Measurements from ENCODE around the gene COL26A1. TPM values are rescaled to one million over a fixed set of nuclear protein-coding genes. Genes with fewer than 3 reads are reported as not detected.
"Not testable (repeated sequence)": the region's sequence is repeated elsewhere in the genome, so short reads cannot be mapped to it uniquely, and the experiment has no call there.

The COL26A1 gene
- total RNA-seq, 1 donor from 2014 or later, result 1.4 TPM

DNA sequence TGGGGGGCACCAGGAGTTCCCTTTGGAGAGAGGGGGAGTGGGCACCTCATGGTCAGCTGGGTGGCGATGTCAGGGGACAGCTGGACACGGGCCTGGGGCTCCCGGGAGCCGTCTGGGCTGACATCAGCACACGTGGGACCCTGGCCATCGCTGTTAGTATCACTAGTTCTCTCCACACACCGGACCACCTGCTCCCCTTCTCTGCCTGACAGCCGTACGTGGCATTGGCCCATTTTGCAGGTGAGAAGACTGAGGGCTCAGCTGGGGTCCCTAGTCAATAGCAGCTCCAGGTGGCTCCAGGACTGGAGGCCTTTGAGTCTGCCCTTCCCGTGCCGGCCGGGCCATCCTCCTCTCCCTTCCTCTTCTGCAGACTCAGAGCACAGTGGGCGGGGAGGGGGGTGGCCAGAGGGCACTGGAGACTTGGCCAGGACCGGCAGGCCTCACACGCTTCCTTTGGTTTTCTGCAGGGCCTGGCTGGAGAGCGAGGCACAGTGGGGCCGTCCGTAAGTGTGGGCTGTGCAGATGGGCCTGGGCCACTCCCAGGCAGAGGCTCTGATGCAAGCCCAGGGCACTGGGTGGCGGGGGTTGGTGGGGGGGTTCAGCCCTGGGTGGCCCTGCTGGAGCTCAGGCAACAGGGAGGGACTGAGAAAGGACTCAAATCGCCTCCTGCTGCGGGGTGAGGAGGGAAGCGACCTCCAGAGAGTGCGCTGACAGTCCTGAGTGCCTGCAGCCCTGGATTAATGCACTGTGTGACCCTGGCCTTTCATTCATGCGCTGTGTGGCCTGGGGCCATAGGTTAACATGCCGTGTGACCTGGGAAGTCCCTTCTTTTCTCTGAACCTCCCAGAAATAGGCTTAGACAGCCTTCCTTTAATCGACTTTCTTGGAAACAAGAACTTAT is 188.2 kb downstream of the COL26A1 start:
- peak; percentile 69 for DNase-seq (ENCODE audit: low spot score)

- DNase-seq (ENCODE audit: low spot score), result no peak
These were observed 190.5 kb downstream of the COL26A1 start for GRCh38 chr7:101553018-101553770.

- no peak for DNase-seq (ENCODE audit: low spot score)
These were observed 191.2 kb downstream of the COL26A1 start for GRCh38 chr7:101553771-101554445.

DNA sequence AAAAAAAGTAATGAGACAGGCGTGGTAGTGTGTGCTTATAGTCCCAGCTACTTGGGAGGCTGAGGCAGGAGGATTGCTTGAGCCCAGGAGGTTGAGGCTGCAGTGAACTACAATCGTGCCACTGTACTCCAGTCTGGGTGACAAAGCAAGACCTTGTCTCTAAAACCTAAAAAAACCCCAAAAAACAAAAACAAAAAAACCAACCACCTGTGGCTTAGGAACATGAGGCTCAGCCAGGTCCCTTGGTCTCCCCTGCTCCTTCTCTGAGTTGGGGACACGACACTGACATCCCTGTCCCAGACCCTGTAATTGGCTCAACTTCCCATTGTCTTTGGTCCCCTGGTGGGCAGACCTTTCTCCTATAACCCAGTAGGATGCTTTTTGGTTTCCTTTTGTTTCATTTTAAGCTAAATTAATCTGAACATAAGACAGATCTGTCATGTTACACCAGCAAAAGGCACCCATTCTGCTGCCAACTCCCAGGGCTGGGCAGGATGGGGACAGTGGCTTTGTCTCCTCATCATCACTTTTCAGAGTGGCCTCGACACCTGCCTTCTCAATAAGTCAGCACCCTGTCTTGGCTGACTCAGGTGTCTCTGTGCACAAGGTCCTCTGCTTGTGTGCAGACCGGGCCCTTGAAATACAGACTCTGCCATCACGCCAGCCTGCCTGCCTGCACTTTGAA is 192.1 kb downstream of the COL26A1 start:
- DNase-seq (ENCODE audit: low spot score), result no peak

DNA sequence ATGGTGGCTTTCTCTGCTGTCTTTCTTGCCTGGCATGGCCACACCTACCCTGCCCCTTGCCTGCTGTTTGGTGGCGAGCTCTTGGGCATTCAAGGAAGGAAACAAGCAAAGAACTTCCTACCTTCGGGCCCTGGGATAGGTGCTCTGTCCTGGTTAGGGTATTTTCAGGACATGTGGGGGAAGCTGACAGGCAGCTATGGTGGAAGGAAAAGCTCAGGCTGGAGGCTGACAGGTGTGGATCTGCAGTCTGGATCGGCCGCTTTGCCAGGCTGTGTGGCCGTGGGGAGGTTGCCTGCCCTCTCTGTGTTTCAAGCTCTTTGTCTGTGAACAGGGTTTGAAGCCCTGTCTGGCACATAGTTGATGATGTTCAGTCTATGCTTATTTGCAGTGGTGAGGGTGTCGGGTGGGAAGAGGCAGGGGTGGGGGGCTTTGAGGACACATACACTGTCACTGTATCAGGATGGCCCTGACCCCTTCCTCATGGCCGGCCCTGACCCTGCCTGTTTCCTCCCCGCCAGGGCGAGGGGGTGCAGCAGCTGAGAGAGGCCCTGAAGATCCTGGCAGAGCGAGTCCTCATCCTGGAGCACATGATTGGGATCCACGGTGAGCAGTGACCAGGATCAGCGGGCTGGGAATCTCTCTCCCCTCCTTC is 192.7 kb downstream of the COL26A1 start:
- no peak for DNase-seq (ENCODE audit: low spot score)

- DNase-seq (ENCODE audit: low spot score), result no peak
These were observed 193.2 kb downstream of the COL26A1 start for GRCh38 chr7:101555921-101556275.

- DNase-seq (ENCODE audit: low spot score), result no peak
These were observed 193.8 kb downstream of the COL26A1 start for GRCh38 chr7:101556453-101556968.

GRCh38 chr7:101557421-101557820 is 194.7 kb downstream of the COL26A1 start:
- DNase-seq (ENCODE audit: low spot score), result no peak

DNA sequence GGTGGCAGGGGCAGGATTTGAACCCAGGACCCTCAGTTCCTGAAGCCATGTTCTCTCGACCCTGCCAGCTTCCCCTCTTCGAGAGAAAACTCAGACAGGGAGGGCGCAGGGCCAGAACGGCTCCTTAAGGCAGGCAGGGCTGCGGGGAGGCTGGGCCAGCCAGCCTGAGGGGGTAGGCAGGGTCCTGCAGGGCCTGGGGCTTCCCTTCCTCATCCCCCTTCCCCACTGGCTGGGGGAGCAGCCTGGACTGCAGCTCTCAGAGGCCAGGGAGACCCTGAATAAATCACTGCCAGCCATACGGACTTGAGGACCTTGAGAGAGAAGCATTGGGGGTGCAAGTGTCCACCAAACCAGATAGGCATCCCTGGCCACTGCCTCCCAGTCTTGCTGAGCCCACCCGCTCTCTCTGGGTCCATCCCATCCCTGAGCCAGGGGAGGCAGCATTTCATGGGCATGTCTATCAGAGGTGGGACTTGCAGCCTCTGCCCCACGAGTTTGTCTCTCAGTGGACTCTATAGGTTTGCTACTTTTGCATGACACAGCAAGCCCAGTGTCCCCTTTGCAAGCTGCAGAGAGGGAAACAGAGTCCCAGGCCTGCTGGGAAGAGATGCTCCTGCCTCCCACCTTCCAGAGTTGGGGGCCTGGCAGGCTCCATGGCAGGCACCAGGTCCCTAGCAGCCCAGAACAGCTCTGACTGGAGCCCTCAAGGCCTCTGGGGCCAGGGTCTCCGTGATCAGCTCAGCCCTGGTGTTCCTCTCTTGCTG is 195.5 kb downstream of the COL26A1 start:
- DNase-seq (ENCODE audit: low spot score), result no peak

DNA sequence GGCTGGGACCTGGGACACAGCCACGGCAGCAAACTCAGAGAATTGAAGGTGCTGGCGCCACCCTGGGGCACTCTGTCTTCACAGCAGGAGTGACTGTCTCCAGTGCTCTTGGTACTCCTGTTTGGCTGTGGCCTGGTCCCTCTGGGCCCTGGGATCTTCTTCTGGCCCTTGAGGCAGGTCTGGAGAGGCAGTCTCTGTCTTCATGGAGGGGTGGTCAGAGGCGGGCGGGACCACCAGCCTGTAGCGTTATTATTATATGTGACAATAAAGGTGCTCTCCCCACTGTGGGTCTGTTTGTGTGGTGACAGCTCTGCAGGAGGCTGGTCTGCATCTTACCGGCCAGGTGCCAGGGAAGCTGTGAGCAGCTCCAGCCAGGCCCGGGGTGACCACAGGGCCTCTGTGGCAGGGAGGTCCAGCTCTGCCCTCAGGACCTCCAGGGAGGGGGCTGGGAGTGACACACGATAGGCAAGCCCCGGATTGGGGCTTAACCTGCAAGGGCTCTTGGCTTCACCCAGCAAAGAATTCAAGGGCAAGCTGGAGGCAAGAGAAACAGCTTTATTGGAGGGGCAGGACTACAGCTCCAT is 196.2 kb downstream of the COL26A1 start:
- DNase-seq (ENCODE audit: low spot score), result no peak

GRCh38 chr7:101559586-101559985 is 196.9 kb downstream of the COL26A1 start:
- no peak for DNase-seq (ENCODE audit: low spot score)

GRCh38 chr7:101560021-101560420 is 197.3 kb downstream of the COL26A1 start:
- not testable (repeated sequence) for DNase-seq (ENCODE audit: low spot score)

GRCh38 chr7:101560856-101561255 is 198.2 kb downstream of the COL26A1 start:
- no peak for DNase-seq (ENCODE audit: low spot score)

DNA sequence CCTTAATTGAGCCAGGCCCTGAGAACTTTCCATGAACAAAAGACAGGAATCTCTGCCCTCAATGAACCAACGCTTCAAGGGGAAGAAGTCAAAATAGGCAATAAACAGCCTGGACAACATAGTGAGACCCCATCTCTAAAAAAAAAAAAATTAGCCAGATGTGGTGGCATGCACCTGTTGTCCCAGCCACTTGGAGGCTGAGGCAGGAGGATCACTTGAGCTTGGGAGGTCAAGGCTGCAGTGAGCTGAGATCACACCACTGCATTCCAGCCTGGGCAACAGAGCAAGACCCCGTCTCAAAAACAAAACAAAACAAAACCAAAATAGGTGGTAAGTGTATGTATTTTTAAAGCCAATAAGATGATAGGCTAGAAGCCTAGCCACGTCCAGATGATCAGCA is 198.6 kb downstream of the COL26A1 start:
- not testable (repeated sequence) for DNase-seq (ENCODE audit: low spot score)

- no peak for DNase-seq (ENCODE audit: low spot score)
These were observed 200.0 kb downstream of the COL26A1 start for GRCh38 chr7:101562531-101563197.

- no peak for DNase-seq (ENCODE audit: low spot score)
These were observed 200.7 kb downstream of the COL26A1 start for GRCh38 chr7:101563198-101563901.

- DNase-seq (ENCODE audit: low spot score), result no peak
These were observed 201.5 kb downstream of the COL26A1 start for GRCh38 chr7:101563943-101564777.

DNA sequence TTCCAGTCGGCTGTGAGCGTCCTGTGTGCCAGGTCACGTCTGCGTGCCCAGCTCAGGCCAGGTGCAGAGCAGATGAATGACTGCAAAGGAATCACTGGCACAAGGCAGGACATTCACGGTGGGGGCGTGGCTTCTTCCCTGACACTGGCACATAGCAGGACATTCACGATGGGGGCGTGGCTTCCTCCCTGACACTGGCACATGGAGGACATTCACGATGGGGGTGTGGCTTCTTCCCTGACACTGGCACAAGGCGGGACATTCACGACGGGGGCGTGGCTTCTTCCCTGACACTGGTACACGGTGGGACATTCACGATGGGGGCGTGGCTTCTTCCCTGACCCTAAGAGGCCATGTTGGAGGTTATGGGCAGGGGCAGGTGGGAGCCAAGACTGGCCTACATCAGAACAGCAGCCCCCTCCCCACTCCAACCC is 202.1 kb downstream of the COL26A1 start:
- DNase-seq (ENCODE audit: low spot score), result no peak

Data from umbilical cord (tissue), 2 donors.